ENCODE data around the gene ATG16L2.
"Not testable (repeated sequence)": the region's sequence is repeated elsewhere in the genome, so short reads cannot be mapped to it uniquely, and the experiment has no call there.

Gene ATG16L2

GRCh38 chr11:72848846-72849466 is 34.7 kb downstream of the ATG16L2 start:
- DNase-seq (ENCODE audit: low spot score): peak; percentile 41

GRCh38 chr11:72850832-72851231 is 36.6 kb downstream of the ATG16L2 start:
- DNase-seq (ENCODE audit: low spot score): no peak

- DNase-seq (ENCODE audit: low spot score): no peak
These were observed 37.5 kb downstream of the ATG16L2 start for GRCh38 chr11:72851726-72852125.

GRCh38 chr11:72856065-72856464 is 41.9 kb downstream of the ATG16L2 start:
- DNase-seq (ENCODE audit: low spot score): no peak

GRCh38 chr11:72856551-72857345 is 42.5 kb downstream of the ATG16L2 start:
- DNase-seq (ENCODE audit: low spot score): no peak

GRCh38 chr11:72858267-72858666 is 44.1 kb downstream of the ATG16L2 start:
- DNase-seq (ENCODE audit: low spot score): not testable (repeated sequence)

GRCh38 chr11:72859126-72859525 is 44.9 kb downstream of the ATG16L2 start:
- DNase-seq (ENCODE audit: low spot score): no peak

GRCh38 chr11:72860010-72860409 is 45.8 kb downstream of the ATG16L2 start:
- no peak for DNase-seq (ENCODE audit: low spot score)

- DNase-seq (ENCODE audit: low spot score): no peak
These were observed 46.4 kb downstream of the ATG16L2 start for GRCh38 chr11:72860592-72860991.

- no peak for DNase-seq (ENCODE audit: low spot score)
These were observed 48.9 kb downstream of the ATG16L2 start for GRCh38 chr11:72863091-72863490.

- DNase-seq (ENCODE audit: low spot score): no peak
These were observed 49.7 kb downstream of the ATG16L2 start for GRCh38 chr11:72863916-72864315.

GRCh38 chr11:72864702-72865655 is 50.8 kb downstream of the ATG16L2 start:
- DNase-seq (ENCODE audit: low spot score): peak; percentile 47

- DNase-seq (ENCODE audit: low spot score): no peak
These were observed 53.8 kb downstream of the ATG16L2 start for GRCh38 chr11:72867970-72868369.

GRCh38 chr11:72869831-72870230 is 55.6 kb downstream of the ATG16L2 start:
- no peak for DNase-seq (ENCODE audit: low spot score)

GRCh38 chr11:72871119-72871518 is 56.9 kb downstream of the ATG16L2 start:
- DNase-seq (ENCODE audit: low spot score): no peak

GRCh38 chr11:72872012-72872411 is 57.8 kb downstream of the ATG16L2 start:
- DNase-seq (ENCODE audit: low spot score): no peak

- DNase-seq (ENCODE audit: low spot score): no peak
These were observed 61.5 kb downstream of the ATG16L2 start for GRCh38 chr11:72875736-72876135.

- DNase-seq (ENCODE audit: low spot score): no peak
These were observed 61.9 kb downstream of the ATG16L2 start for GRCh38 chr11:72876147-72876546.
